Astrocyte of the cerebellum (primary cell): ENCODE measurements around the gene TBC1D22A.

Source experiments
- DNase-seq: peaks from one replicate; pipeline ENCODE4 v3.0.0-alpha.2; 2011; ENCODE audit warnings: low read depth
- H3K4me3 ChIP-seq: 2 replicates; pipeline ENCODE4 v1.5.1; 2011; ENCODE audit warnings: mild to moderate bottlenecking, low read depth, low read length, moderate library complexity
- in situ Hi-C: cut with HindIII; loops from 2 replicates; pipeline ENCODE4 v1.10.0; 2017; ENCODE audit warnings: low sequenced_read_pairs
- TF ChIP-seq, protein P1 (sequence below): IDR thresholded peaks from 2 replicates; pipeline ENCODE4 v1.5.1; 2012; ENCODE audit warnings: low read length, low read depth, moderate library complexity, mild to moderate bottlenecking; ENCODE audit errors: missing control alignments

The TBC1D22A gene

GRCh38 chr22:46775850-46776826 lies 13.7 kb downstream of the TBC1D22A start:
- DNase-seq: no peak
- H3K4me3 ChIP-seq: no peak overlapping the region
- in situ Hi-C loops: no loop called here
- TF ChIP-seq, protein P1, sequence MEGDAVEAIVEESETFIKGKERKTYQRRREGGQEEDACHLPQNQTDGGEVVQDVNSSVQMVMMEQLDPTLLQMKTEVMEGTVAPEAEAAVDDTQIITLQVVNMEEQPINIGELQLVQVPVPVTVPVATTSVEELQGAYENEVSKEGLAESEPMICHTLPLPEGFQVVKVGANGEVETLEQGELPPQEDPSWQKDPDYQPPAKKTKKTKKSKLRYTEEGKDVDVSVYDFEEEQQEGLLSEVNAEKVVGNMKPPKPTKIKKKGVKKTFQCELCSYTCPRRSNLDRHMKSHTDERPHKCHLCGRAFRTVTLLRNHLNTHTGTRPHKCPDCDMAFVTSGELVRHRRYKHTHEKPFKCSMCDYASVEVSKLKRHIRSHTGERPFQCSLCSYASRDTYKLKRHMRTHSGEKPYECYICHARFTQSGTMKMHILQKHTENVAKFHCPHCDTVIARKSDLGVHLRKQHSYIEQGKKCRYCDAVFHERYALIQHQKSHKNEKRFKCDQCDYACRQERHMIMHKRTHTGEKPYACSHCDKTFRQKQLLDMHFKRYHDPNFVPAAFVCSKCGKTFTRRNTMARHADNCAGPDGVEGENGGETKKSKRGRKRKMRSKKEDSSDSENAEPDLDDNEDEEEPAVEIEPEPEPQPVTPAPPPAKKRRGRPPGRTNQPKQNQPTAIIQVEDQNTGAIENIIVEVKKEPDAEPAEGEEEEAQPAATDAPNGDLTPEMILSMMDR: no peak

DNA sequence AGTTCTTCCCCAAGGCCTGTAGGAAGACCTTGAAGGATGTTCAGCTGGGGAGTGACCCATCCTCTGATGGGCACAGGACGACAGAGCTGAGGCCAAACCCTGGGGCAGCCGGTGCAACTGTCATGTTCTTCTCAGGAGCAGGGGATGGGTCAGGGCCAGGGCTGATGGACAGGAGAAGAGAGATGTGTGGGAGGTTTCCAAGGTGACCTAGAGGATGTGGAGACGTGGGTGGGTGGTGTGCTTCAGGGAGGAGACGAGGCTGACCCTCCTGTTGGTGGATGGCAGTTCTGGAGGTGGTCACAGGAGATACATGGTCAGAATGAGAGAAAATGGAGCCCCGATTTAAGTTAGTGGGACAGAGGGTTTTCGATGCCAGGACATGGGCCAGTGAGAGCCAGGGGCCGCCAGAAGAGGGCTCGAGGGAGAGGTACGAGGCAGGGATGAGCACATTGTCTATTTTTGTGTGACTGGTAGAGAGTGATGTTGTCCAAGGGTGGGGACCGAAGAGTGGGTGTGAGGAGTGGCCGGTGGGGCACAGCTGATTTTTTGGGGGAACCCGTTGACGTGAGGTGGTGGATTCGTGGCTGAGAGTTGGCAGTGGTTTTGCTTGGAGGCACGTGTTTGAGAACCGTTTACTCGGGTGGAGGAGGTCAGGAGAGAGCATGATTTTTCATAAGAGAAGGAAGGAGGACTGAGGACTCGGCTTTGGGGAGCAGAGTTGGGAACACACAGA lies 14.6 kb downstream of the TBC1D22A start:
- no peak overlapping the region for H3K4me3 ChIP-seq
- in situ Hi-C loops: no loop called here
- DNase-seq: no peak
- TF ChIP-seq, protein P1: no peak

- H3K4me3 ChIP-seq: no peak overlapping the region
- in situ Hi-C loops: no loop called here
- DNase-seq: no peak
- TF ChIP-seq, protein P1: no peak
Measured at GRCh38 chr22:46777609-46777970, 15.1 kb downstream of the TBC1D22A start.

DNA sequence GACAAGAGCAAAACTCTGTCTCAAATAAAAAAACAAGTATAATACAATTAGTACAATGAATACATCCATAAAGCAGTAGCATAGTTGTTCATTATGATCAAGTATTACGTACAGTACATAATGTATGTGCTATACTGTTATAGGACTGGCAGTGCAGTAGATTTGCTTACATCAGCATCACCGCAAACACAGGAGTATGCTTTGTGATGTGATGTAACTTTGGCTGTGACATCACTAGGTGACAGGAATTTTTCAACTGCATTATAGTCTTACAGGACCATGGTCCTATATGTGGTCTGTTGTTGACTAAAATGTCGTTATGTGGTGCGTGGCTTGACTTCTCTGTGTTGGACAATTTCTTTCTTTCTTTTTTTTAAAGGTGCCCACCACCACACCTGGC lies 16.6 kb downstream of the TBC1D22A start:
- TF ChIP-seq, protein P1: no peak
- in situ Hi-C loops: no loop called here
- DNase-seq: no peak
- H3K4me3 ChIP-seq: no peak overlapping the region

GRCh38 chr22:46779651-46780050 lies 17.2 kb downstream of the TBC1D22A start:
- in situ Hi-C loops: no loop called here
- no peak for DNase-seq
- TF ChIP-seq, protein P1: no peak
- H3K4me3 ChIP-seq: no peak overlapping the region

DNA sequence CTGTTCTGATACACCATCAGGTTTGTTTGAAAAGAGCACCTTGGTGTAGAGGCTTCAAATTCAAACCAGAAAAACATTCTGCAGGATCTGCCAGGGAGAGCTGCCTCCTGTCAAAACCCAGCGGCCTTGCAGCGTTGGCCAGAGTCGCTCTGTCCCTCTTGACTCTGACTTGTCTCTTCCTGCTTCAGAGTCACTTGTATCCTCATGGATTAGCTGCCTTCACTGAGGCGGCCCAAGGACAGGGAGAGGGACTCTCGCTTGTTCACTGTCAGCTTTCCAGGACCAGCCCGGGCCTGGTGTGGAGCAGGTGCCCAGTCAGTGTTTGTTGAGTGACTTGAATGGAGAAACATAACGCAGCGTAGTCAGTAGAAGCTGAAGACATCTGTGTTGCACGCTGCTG lies 18.0 kb downstream of the TBC1D22A start:
- TF ChIP-seq, protein P1: no peak
- in situ Hi-C loops: no loop called here
- DNase-seq: no peak
- no peak overlapping the region for H3K4me3 ChIP-seq
